Liver (tissue), 3 donors: ENCODE data around the gene NET1.

Experiments used
- ATF3 ChIP-seq: IDR thresholded peaks from 2 replicates; pipeline ENCODE4 v1.6.1; 2016; ENCODE audit warnings: antibody characterized with exemption
- CTCF ChIP-seq: fragments of 150-350 bp; IDR thresholded peaks from 2 replicates; pipeline ENCODE4 v1.5.1; 2017; ENCODE audit warnings: improper control_type of control experiment, low read depth, low read length; ENCODE audit not compliant: missing input control
- EGR1 ChIP-seq, 2 donors: IDR thresholded peaks; 2 replicates each; pipeline ENCODE4 v1.6.1; 2016 to 2018; ENCODE audit warnings: antibody characterized with exemption in 2 of 2, low read depth in 2 of 2
- FOXA1 ChIP-seq: IDR thresholded peaks from 2 replicates; pipeline ENCODE4 v1.6.1; 2016; ENCODE audit warnings: antibody characterized with exemption
- GABPA ChIP-seq, 2 donors: IDR thresholded peaks in 1 of 2; conservative IDR thresholded peaks in 1 of 2; 2 replicates each; pipeline ENCODE4 v1.6.1; 2016; ENCODE audit warnings: antibody characterized with exemption in 2 of 2, mild to moderate bottlenecking in 1 of 2, moderate library complexity in 1 of 2
- JUND ChIP-seq, 2 donors: IDR thresholded peaks; 2 replicates each; pipeline ENCODE4 v1.6.1; 2016; ENCODE audit warnings: antibody characterized with exemption in 2 of 2
- MAX ChIP-seq: IDR thresholded peaks from 2 replicates; pipeline ENCODE4 v1.6.1; 2016; ENCODE audit warnings: antibody characterized with exemption
- RAD21 ChIP-seq, 2 donors: IDR thresholded peaks; 2 replicates each; pipeline ENCODE4 v1.6.1; 2016; ENCODE audit warnings: antibody characterized with exemption in 2 of 2, mild to moderate bottlenecking in 2 of 2
- REST ChIP-seq: IDR thresholded peaks from 2 replicates; pipeline ENCODE4 v1.6.1; 2016; ENCODE audit warnings: antibody characterized with exemption, mild to moderate bottlenecking
- RXRA ChIP-seq, 2 donors: IDR thresholded peaks; 2 replicates each; pipeline ENCODE4 v1.6.1; 2017 to 2018; ENCODE audit warnings: antibody characterized with exemption in 2 of 2, mild to moderate bottlenecking in 1 of 2
- SP1 ChIP-seq: IDR thresholded peaks from 2 replicates; pipeline ENCODE4 v1.6.1; 2018; ENCODE audit warnings: antibody characterized with exemption, mild to moderate bottlenecking
- TAF1 ChIP-seq: conservative IDR thresholded peaks from 2 replicates; pipeline ENCODE4 v1.6.1; 2016; ENCODE audit warnings: antibody characterized with exemption, mild to moderate bottlenecking
- YY1 ChIP-seq: IDR thresholded peaks from 2 replicates; pipeline ENCODE4 v1.6.1; 2016; ENCODE audit warnings: antibody characterized with exemption, mild to moderate bottlenecking
- ZBTB33 ChIP-seq: IDR thresholded peaks from 2 replicates; pipeline ENCODE4 v1.6.1; 2016; ENCODE audit warnings: antibody characterized with exemption
- donor health status: healthy.
- donor health status: healthy.

GRCh38 chr10:5496261-5497250 lies 84.2 kb downstream of the NET1 start:
- no peak for TF ChIP-seq CTCF
- no peak for TF ChIP-seq MAX
- no peak for TF ChIP-seq JUND (IDR thresholded peaks at IDR 0.05)
- TF ChIP-seq RAD21 (IDR thresholded peaks at IDR 0.05): no peak
- no peak for TF ChIP-seq GABPA (IDR thresholded peaks at IDR 0.05 in 1 of 2, conservative IDR thresholded peaks at IDR 0.05 in 1 of 2)
- no peak for TF ChIP-seq REST
- TF ChIP-seq SP1: no peak
- no peak for TF ChIP-seq YY1
- no peak for TF ChIP-seq TAF1
- TF ChIP-seq ZBTB33: no peak
- TF ChIP-seq EGR1 (IDR thresholded peaks at IDR 0.05; ENCODE audit: low read depth in 2 of 2): no peak
- TF ChIP-seq RXRA (IDR thresholded peaks at IDR 0.05): no peak
- TF ChIP-seq FOXA1: no peak
- no peak for TF ChIP-seq ATF3
